ENCODE measurements around the gene DISC1.

DNA sequence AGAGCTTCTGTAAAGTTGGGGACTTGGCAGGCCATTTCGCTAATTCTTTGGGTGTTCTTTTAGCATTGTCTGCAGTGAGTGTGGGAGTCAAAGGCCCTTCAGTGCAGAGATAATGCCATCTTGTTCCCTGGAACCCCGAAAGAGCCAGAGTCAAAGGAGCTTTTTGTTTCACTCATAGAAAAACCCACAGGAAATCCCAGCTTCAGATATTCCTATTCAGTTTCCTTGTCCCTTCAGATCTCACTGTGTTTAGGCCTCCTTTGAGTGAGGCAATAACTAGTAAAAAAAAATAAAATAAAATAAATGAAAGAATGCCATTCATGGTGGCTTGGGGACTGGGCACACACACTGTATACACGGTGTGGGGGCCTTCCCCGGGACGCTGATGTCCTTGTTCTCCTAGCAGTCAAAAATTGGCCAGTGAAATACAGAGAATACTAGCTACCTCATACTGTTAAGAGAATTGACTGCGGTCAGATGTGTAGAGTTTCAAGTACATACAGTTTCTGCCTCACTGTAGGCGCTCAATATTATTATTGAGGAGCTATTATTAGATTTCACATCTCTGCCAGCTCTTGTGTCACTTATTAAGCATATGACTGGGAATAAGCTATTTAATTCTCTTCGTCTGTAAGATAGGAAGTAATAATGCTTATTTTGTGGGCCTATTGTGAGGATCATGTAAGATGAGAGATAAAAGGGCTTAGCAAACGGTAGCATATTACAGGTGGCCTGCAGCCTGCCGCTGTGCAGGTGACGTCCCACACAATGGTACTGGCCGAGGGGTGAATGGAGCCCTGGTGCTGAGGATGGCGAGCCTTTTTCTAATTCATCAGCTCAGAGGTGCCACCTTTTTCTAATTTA is 16.7 kb downstream of the DISC1 start:
- no peak for TF ChIP-seq ZNF331 (CRISPR knock-in tag; IDR thresholded peaks at IDR 0.05; ENCODE audit: low read depth)
- no peak for TF ChIP-seq JUNB (IDR thresholded peaks at IDR 0.05; ENCODE audit: unreplicated experiment)
- TF ChIP-seq EZH2 (IDR thresholded peaks at IDR 0.05; ENCODE audit: low read depth, unreplicated experiment) = no peak
- TF ChIP-seq, protein P1, sequence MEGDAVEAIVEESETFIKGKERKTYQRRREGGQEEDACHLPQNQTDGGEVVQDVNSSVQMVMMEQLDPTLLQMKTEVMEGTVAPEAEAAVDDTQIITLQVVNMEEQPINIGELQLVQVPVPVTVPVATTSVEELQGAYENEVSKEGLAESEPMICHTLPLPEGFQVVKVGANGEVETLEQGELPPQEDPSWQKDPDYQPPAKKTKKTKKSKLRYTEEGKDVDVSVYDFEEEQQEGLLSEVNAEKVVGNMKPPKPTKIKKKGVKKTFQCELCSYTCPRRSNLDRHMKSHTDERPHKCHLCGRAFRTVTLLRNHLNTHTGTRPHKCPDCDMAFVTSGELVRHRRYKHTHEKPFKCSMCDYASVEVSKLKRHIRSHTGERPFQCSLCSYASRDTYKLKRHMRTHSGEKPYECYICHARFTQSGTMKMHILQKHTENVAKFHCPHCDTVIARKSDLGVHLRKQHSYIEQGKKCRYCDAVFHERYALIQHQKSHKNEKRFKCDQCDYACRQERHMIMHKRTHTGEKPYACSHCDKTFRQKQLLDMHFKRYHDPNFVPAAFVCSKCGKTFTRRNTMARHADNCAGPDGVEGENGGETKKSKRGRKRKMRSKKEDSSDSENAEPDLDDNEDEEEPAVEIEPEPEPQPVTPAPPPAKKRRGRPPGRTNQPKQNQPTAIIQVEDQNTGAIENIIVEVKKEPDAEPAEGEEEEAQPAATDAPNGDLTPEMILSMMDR (conservative IDR thresholded peaks at IDR 0.05; ENCODE audit: low read depth in 2 of 2) = no peak
- TF ChIP-seq EZH2phosphoT487 (IDR thresholded peaks at IDR 0.05; ENCODE audit: unreplicated experiment) = no peak
- TF ChIP-seq CREB1 (CRISPR knock-in tag; IDR thresholded peaks at IDR 0.05; ENCODE audit: low read depth) = no peak
- TF ChIP-seq POLR2AphosphoS5 (IDR thresholded peaks at IDR 0.05; ENCODE audit: low read depth) = no peak
- TF ChIP-seq ZNF462 (CRISPR knock-in tag; IDR thresholded peaks at IDR 0.05) = no peak
- TF ChIP-seq, protein P2, sequence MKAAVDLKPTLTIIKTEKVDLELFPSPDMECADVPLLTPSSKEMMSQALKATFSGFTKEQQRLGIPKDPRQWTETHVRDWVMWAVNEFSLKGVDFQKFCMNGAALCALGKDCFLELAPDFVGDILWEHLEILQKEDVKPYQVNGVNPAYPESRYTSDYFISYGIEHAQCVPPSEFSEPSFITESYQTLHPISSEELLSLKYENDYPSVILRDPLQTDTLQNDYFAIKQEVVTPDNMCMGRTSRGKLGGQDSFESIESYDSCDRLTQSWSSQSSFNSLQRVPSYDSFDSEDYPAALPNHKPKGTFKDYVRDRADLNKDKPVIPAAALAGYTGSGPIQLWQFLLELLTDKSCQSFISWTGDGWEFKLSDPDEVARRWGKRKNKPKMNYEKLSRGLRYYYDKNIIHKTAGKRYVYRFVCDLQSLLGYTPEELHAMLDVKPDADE (IDR thresholded peaks at IDR 0.05) = no peak
- no peak for TF ChIP-seq ZNF114 (CRISPR knock-in tag; IDR thresholded peaks at IDR 0.05)
- TF ChIP-seq, protein P3, sequence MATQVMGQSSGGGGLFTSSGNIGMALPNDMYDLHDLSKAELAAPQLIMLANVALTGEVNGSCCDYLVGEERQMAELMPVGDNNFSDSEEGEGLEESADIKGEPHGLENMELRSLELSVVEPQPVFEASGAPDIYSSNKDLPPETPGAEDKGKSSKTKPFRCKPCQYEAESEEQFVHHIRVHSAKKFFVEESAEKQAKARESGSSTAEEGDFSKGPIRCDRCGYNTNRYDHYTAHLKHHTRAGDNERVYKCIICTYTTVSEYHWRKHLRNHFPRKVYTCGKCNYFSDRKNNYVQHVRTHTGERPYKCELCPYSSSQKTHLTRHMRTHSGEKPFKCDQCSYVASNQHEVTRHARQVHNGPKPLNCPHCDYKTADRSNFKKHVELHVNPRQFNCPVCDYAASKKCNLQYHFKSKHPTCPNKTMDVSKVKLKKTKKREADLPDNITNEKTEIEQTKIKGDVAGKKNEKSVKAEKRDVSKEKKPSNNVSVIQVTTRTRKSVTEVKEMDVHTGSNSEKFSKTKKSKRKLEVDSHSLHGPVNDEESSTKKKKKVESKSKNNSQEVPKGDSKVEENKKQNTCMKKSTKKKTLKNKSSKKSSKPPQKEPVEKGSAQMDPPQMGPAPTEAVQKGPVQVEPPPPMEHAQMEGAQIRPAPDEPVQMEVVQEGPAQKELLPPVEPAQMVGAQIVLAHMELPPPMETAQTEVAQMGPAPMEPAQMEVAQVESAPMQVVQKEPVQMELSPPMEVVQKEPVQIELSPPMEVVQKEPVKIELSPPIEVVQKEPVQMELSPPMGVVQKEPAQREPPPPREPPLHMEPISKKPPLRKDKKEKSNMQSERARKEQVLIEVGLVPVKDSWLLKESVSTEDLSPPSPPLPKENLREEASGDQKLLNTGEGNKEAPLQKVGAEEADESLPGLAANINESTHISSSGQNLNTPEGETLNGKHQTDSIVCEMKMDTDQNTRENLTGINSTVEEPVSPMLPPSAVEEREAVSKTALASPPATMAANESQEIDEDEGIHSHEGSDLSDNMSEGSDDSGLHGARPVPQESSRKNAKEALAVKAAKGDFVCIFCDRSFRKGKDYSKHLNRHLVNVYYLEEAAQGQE (IDR thresholded peaks at IDR 0.05; ENCODE audit: unreplicated experiment) = no peak
- no peak for TF ChIP-seq NANOG (IDR thresholded peaks at IDR 0.05; ENCODE audit: borderline replicate concordance)
